ENCODE measurements around the gene ACOT12. TPM values are rescaled to one million over a fixed set of nuclear protein-coding genes. Genes with fewer than 3 reads are reported as not detected.

Gene ACOT12
- total and polyA plus RNA-seq, 2 experiments from 2014 or later, result 0.15 TPM; not detected in 1

GRCh38 chr5:81360640-81361039 lies 33.3 kb downstream of the ACOT12 start:
- Histone ChIP-seq H3K36me3 (ENCODE audit: insufficient read depth) (no peaks in the 10 kb centered on the region), H3K4me1 (ENCODE audit: insufficient read depth) (peaks cover 15% of the 10 kb centered on the region; the same call in 1 of the 2 replicates), H2AFZ (no peak overlapping the region), H3K27ac (ENCODE audit: low read depth) (no peak overlapping the region), H3K4me2 (no peak overlapping the region), H3K4me3 (no peak overlapping the region), H3F3A (replicated peaks; ENCODE audit: low read depth) (no peaks in the 10 kb centered on the region), H3K27me3 (ENCODE audit: insufficient read depth) (no peaks in the 10 kb centered on the region), H3K9me2 (ENCODE audit: insufficient read depth) (peaks cover 4% of the 10 kb centered on the region; the same call in 1 of the 2 replicates), H3K79me2 (replicated peaks; ENCODE audit: insufficient read depth) (no peaks in the 10 kb centered on the region), H4K20me1 (replicated peaks; ENCODE audit: insufficient read depth) (no peaks in the 10 kb centered on the region)
- Mint-ChIP-seq H3K4me1 (peaks cover 8% of the 10 kb centered on the region), H3K9me3 (no peaks in the 10 kb centered on the region), H3K4me3 (no peak overlapping the region), H3K27ac (no peak overlapping the region), H3K36me3 (ENCODE audit: low read depth) (no peaks in the 10 kb centered on the region), H3K27me3 (ENCODE audit: insufficient read depth, low read depth, poor library complexity) (peaks cover 2% of the 10 kb centered on the region)
- no peak for DNase-seq (ENCODE audit: low spot score)
- TF ChIP-seq CREB1 (CRISPR knock-in tag; IDR thresholded peaks at IDR 0.05; ENCODE audit: low read depth), result no peak
- no peak for TF ChIP-seq EZH2phosphoT487 (IDR thresholded peaks at IDR 0.05; ENCODE audit: unreplicated experiment)
- TF ChIP-seq ZNF462 (CRISPR knock-in tag; IDR thresholded peaks at IDR 0.05), result no peak
- TF ChIP-seq CTCF (conservative IDR thresholded peaks at IDR 0.05; ENCODE audit: low read depth in 2 of 2), result no peak
- TF ChIP-seq ZNF331 (CRISPR knock-in tag; IDR thresholded peaks at IDR 0.05; ENCODE audit: low read depth), result no peak
- no peak for TF ChIP-seq STAT1 (IDR thresholded peaks at IDR 0.05; ENCODE audit: unreplicated experiment)
- TF ChIP-seq EZH2 (IDR thresholded peaks at IDR 0.05; ENCODE audit: low read depth, unreplicated experiment), result no peak
- TF ChIP-seq POLR2AphosphoS5 (IDR thresholded peaks at IDR 0.05; ENCODE audit: low read depth), result no peak
- no peak for TF ChIP-seq ZNF114 (CRISPR knock-in tag; IDR thresholded peaks at IDR 0.05)
- no peak for TF ChIP-seq JUNB (IDR thresholded peaks at IDR 0.05; ENCODE audit: unreplicated experiment)
- no peak for TF ChIP-seq REST (IDR thresholded peaks at IDR 0.05; ENCODE audit: unreplicated experiment)
- no peak for TF ChIP-seq ETS1 (IDR thresholded peaks at IDR 0.05)
- no peak for TF ChIP-seq NANOG (IDR thresholded peaks at IDR 0.05; ENCODE audit: borderline replicate concordance)
- ATAC-seq, result no peak

All from GM23338 (cell line).